ENCODE results near the gene ARHGAP20.

ARHGAP20 gene

DNA sequence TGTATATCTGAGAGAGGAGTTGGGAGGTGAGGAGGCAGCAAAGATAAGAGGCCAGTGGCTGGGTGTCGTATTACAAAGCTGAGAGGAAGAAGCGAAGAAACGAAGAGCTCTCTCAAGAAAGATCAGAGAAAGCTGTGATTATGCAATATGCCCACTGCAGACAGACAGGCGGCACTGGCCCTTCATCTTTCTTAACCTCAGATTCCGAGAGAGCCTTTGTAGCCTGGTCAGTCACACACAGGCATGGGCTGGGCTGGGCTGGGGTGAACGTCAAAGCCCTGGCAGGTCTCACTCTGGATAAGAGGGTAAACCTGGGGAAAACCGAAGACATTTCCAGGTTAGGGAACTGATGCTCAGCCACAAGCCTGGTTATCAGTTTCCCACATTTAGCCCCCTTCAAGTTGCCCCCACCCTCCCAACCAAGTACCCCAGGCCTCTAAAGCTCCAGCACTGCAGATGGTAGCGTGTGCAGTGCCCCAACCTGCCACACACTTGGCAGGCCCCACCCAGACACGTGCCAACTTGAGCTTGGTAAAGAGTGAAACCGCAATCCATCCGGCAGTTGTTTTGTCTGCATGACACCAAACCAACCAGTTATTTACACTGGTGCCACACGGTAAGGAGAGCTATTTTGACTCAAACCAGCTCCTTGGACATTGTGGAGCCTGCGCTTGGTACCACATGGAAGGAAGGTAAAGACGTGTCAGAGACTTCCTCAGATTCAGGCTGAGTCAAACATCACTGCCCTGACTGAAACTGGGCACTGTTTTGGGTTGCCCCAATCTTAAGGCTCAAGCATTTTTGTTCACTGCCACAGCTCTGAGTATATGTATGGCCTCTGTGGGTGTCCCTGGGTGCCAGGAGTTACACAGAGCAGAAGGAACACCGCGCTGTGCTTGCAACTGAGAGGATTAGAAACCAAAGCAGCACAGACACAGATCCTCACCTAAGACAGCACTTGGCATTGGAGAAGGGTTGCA, 146.6 kb downstream of the ARHGAP20 start:
- Histone ChIP-seq H3K4me3 (ENCODE audit: low read length) (no peak overlapping the region), H3K9ac (ENCODE audit: low read depth, low read length) (no peak overlapping the region), H3K27me3 (ENCODE audit: insufficient read depth, low read length) (no peaks in the 10 kb centered on the region; the same call in 1 of the 2 replicates), H3K4me1 (ENCODE audit: insufficient read depth, low read length) (peaks cover 16% of the 10 kb centered on the region; the same call in 1 of the 2 replicates), H3K27ac (ENCODE audit: low read depth, low read length) (peak overlapping the region; percentile 42; the same call in 1 of the 2 replicates), H3K36me3 (ENCODE audit: insufficient read depth, low read length) (no peaks in the 10 kb centered on the region), H3K9me3 (ENCODE audit: insufficient read depth, low read depth, low read length) (no peaks in the 10 kb centered on the region)
- 62% methylated on average over 16 of the region's 16 CpGs for WGBS

DNA sequence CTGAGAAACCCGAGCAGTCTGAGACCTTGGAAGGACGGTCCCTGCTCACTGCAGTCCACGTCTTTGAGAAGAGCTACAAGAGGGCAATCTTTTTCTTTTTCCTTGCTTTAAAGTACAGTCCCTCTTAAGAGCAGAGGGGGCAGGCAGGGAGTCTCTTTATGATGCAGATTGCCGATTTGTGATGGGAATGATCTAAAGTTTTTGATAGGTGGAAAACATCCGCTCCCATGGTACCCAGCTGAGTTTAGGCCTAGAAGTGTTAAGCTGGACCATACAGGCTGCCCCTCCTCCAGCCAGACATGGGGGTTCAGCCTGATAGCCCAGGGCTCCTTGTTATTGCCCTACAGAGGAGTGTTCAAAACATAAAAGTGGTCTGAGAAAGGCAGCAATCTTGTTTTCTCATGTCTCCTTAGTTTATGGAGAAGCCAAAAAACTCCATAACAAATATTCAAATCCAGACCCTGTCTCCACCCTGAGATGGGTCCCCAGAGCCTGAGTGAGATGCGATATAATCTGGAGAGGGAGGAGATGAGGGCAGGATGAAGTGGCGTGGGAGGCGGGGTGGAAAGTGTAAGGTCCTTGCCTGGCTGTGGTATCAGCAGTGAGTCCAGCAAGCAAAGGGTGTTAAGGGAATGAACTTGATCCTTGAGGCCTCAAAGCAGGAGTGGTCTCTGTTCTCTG, 147.4 kb downstream of the ARHGAP20 start:
- no peaks in the 10 kb centered on the region for H3K9me3 ChIP-seq (ENCODE audit: insufficient read depth, low read depth, low read length)
- 18% methylated on average over 8 of the region's 8 CpGs for WGBS

DNA sequence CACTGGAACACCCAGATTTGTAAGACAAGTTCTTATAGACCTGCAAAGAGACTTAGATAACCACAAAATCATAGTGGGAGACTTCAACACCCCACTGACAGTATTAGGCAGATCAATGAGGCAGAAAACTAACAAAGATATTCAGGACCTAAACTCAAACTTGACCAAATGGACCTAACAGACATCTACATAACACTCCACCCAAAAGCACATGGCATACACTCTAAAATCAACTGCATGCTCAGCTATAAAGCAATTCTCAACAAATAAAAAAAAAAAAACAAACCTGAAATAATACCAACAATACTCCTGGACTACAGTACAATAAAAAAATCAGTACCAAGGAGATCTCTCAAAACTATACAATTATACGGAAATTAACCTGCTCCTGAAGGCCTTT, 167.5 kb downstream of the ARHGAP20 start:
- Histone ChIP-seq H3K9ac (ENCODE audit: low read depth, low read length) (no peak overlapping the region), H3K27me3 (ENCODE audit: insufficient read depth, low read length) (no peaks in the 10 kb centered on the region), H3K27ac (ENCODE audit: low read depth, low read length) (no peak overlapping the region), H3K4me3 (ENCODE audit: low read length) (no peak overlapping the region), H3K9me3 (ENCODE audit: insufficient read depth, low read depth, low read length) (no peaks in the 10 kb centered on the region), H3K36me3 (ENCODE audit: insufficient read depth, low read length) (no peaks in the 10 kb centered on the region), H3K4me1 (ENCODE audit: insufficient read depth, low read length) (no peaks in the 10 kb centered on the region)
- 100% methylated on average over 1 of the region's 1 CpG for WGBS

More for the DNA sequence above, 147.4 kb downstream of the ARHGAP20 start:
- H3K4me1 ChIP-seq (ENCODE audit: insufficient read depth, low read length) = peaks cover 16% of the 10 kb centered on the region; the same call in 1 of the 2 replicates
- H3K36me3 ChIP-seq (ENCODE audit: insufficient read depth, low read length) = no peaks in the 10 kb centered on the region
- no peak overlapping the region for H3K9ac ChIP-seq (ENCODE audit: low read depth, low read length)
- H3K4me3 ChIP-seq (ENCODE audit: low read length) = no peak overlapping the region
- no peaks in the 10 kb centered on the region; the same call in 1 of the 2 replicates for H3K27me3 ChIP-seq (ENCODE audit: insufficient read depth, low read length)
- H3K27ac ChIP-seq (ENCODE audit: low read depth, low read length) = peak overlapping the region; percentile 42; the same call in 1 of the 2 replicates

DNA sequence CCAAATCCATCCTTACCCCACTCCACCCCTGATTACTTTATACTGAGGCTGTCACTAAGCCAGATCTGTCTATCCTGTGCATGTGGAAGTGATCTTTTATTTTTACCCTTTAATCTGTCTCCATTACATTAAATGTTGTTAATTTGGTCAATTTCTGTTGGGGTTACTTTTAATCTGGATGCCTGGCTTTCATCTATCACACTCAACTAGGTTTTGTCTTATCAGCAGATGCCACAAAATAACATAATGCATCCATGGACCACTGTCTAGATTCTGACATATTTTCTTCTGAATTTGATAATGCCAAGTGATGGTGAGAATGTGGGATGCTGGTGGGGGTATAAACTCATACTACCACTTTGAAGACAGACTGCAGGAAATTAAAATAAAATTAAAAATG, 174.1 kb downstream of the ARHGAP20 start:
- H3K4me1 ChIP-seq (ENCODE audit: insufficient read depth, low read length) = no peaks in the 10 kb centered on the region
- no peaks in the 10 kb centered on the region for H3K9me3 ChIP-seq (ENCODE audit: insufficient read depth, low read depth, low read length)
- H3K4me3 ChIP-seq (ENCODE audit: low read length) = no peak overlapping the region
- H3K36me3 ChIP-seq (ENCODE audit: insufficient read depth, low read length) = no peaks in the 10 kb centered on the region
- no peak overlapping the region for H3K9ac ChIP-seq (ENCODE audit: low read depth, low read length)
- no peak overlapping the region for H3K27ac ChIP-seq (ENCODE audit: low read depth, low read length)
- H3K27me3 ChIP-seq (ENCODE audit: insufficient read depth, low read length) = no peaks in the 10 kb centered on the region

DNA sequence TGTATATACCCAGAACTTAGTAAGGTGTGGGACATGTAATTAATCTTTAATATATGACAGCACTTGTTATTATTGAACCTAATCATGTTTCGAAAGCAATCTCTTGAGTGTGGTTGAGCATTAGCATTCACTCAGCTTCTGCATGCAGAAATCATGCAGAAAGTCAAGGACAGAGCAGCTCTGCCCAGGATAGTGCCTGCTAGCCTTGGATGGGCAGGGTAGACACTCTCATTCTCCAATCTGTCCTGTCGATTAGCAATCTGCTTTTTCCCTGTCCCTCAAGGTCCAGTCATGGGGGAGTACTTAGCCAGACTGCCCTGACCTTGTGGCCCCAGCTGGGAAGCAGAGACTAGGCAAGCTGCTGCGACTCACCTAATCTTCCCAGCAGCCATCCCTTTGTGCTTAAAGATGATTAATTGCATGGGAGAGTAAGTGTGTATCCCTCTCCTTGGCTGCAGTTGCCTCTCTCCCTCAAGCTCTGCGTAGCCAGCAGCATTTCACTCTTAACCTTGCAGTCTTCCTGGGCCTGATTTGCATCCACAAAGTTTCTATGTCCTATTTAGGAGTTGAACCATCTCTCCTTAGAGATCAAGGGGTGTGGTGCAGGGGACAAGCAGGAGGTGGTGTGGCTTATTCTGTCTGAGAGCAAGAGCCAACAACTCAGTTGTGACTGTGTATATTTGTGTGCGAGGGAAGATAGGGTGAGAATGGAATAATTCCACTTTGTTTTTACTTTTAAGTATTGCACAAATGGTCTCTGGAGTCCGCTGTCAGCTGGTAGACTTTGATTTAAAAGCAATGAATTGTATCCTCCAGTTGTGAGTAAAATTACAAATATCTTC, 181.1 kb downstream of the ARHGAP20 start:
- Histone ChIP-seq H3K36me3 (ENCODE audit: insufficient read depth, low read length) (no peaks in the 10 kb centered on the region), H3K9ac (ENCODE audit: low read depth, low read length) (no peak overlapping the region), H3K27me3 (ENCODE audit: insufficient read depth, low read length) (no peaks in the 10 kb centered on the region), H3K4me3 (ENCODE audit: low read length) (no peak overlapping the region), H3K9me3 (ENCODE audit: insufficient read depth, low read depth, low read length) (peaks cover 12% of the 10 kb centered on the region; the same call in 1 of the 2 replicates), H3K4me1 (ENCODE audit: insufficient read depth, low read length) (no peaks in the 10 kb centered on the region), H3K27ac (ENCODE audit: low read depth, low read length) (no peak overlapping the region)
- WGBS = 81% methylated on average over 6 of the region's 6 CpGs

DNA sequence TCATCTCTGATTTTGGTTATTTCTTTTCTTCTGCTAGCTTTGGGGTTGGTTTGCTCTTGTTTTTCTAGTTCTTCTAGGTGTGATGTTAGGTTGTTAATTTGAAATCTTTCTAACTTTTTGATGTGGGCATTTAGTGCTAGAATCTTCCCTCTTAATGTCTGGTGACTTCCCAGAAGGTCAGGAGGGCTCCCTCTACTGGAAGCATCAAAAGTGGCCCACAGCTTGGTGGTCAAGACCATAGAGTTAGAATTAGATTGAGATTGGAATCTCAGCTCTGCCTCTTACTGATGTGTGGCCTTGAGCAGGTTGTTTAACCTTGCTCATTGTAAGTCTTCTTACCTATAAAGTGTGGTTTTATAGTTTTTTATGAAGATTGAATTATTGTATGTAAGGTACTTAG, 183.2 kb downstream of the ARHGAP20 start:
- Histone ChIP-seq H3K36me3 (ENCODE audit: insufficient read depth, low read length) (no peaks in the 10 kb centered on the region), H3K4me1 (ENCODE audit: insufficient read depth, low read length) (no peaks in the 10 kb centered on the region), H3K27me3 (ENCODE audit: insufficient read depth, low read length) (no peaks in the 10 kb centered on the region), H3K27ac (ENCODE audit: low read depth, low read length) (no peak overlapping the region), H3K9ac (ENCODE audit: low read depth, low read length) (no peak overlapping the region), H3K9me3 (ENCODE audit: insufficient read depth, low read depth, low read length) (peaks cover 12% of the 10 kb centered on the region; the same call in 1 of the 2 replicates), H3K4me3 (ENCODE audit: low read length) (no peak overlapping the region)

DNA sequence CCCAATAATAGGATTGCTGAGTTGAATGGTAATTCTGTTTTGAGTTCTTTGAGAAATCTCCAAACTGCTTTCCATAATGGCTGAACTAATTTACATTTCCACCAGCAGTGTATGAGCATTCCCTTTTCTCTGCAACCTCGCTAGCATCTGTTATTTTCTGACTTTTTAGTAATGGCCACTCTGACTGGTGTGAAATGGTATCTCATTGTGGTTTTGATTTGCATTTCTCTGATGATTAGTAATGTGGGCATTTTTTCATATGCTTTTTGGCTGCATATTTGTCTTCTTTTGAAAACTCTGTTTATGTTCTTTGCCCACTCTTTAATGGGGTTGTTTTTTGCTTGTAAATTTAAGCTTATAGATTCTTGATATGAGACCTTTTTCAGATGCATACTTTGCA, 185.1 kb downstream of the ARHGAP20 start:
- 100% methylated on average over 1 of the region's 1 CpG for WGBS
- Histone ChIP-seq H3K36me3 (ENCODE audit: insufficient read depth, low read length) (no peaks in the 10 kb centered on the region), H3K27me3 (ENCODE audit: insufficient read depth, low read length) (no peaks in the 10 kb centered on the region), H3K27ac (ENCODE audit: low read depth, low read length) (no peak overlapping the region), H3K4me3 (ENCODE audit: low read length) (no peak overlapping the region), H3K9me3 (ENCODE audit: insufficient read depth, low read depth, low read length) (peaks cover 12% of the 10 kb centered on the region; the same call in 1 of the 2 replicates), H3K4me1 (ENCODE audit: insufficient read depth, low read length) (no peaks in the 10 kb centered on the region), H3K9ac (ENCODE audit: low read depth, low read length) (no peak overlapping the region)

All from HUES64 (cell line).